ENCODE measurements around the gene RPL36AL. TPM values are rescaled to one million over a fixed set of nuclear protein-coding genes. Genes with fewer than 3 reads are reported as not detected.

The RPL36AL gene
- total RNA-seq, 1 donor from 2014 or later: 345 TPM

- FAIRE-seq (no peak), DNase-seq (ENCODE audit: low read depth) (peak; percentile 82)
- Histone ChIP-seq H3K27me3 (ENCODE audit: control insufficient read depth, insufficient read depth, low read length) (no peaks in the 10 kb centered on the region), H3K4me3 (ENCODE audit: low read depth, low read length) (peak overlapping the region; percentile 90), H3K36me3 (ENCODE audit: control insufficient read depth, insufficient read depth, low read length) (peaks cover 2% of the 10 kb centered on the region)
- peak; percentile 88 for TF ChIP-seq CTCF (IDR thresholded peaks at IDR 0.05; ENCODE audit: insufficient read depth, low read length, severe bottlenecking)
Observed at GRCh38 chr14:49633640-49634546, 13.5 kb upstream of the RPL36AL start.

GRCh38 chr14:49623941-49624839 is 3.8 kb upstream of the RPL36AL start:
- peaks cover 1% of the 10 kb centered on the region for H3K36me3 ChIP-seq (ENCODE audit: control insufficient read depth, insufficient read depth, low read length)
- FAIRE-seq (no peak), DNase-seq (ENCODE audit: low read depth) (peak; percentile 83)
- no peak for TF ChIP-seq CTCF (IDR thresholded peaks at IDR 0.05; ENCODE audit: insufficient read depth, low read length, severe bottlenecking)
- no peak overlapping the region for H3K4me3 ChIP-seq (ENCODE audit: low read depth, low read length)
- H3K27me3 ChIP-seq (ENCODE audit: control insufficient read depth, insufficient read depth, low read length): no peaks in the 10 kb centered on the region

- Histone ChIP-seq H3K27me3 (ENCODE audit: control insufficient read depth, insufficient read depth, low read length) (no peaks in the 10 kb centered on the region), H3K4me3 (ENCODE audit: low read depth, low read length) (no peak overlapping the region), H3K36me3 (ENCODE audit: control insufficient read depth, insufficient read depth, low read length) (peaks cover 1% of the 10 kb centered on the region)
- FAIRE-seq (no peak), DNase-seq (ENCODE audit: low read depth) (no peak)
- no peak for TF ChIP-seq CTCF (IDR thresholded peaks at IDR 0.05; ENCODE audit: insufficient read depth, low read length, severe bottlenecking)
Observed at GRCh38 chr14:49623387-49623786, 3.0 kb upstream of the RPL36AL start.

- Histone ChIP-seq H3K4me3 (ENCODE audit: low read depth, low read length) (peak overlapping the region; percentile 87), H3K27me3 (ENCODE audit: control insufficient read depth, insufficient read depth, low read length) (no peaks in the 10 kb centered on the region), H3K36me3 (ENCODE audit: control insufficient read depth, insufficient read depth, low read length) (peaks cover 1% of the 10 kb centered on the region)
- TF ChIP-seq CTCF (IDR thresholded peaks at IDR 0.05; ENCODE audit: insufficient read depth, low read length, severe bottlenecking): no peak
- FAIRE-seq (no peak), DNase-seq (ENCODE audit: low read depth) (no peak)
Observed at GRCh38 chr14:49622022-49622607, 1.7 kb upstream of the RPL36AL start.

GRCh38 chr14:49621114-49621881 is 872 bp upstream of the RPL36AL start:
- peaks cover 1% of the 10 kb centered on the region for H3K36me3 ChIP-seq (ENCODE audit: control insufficient read depth, insufficient read depth, low read length)
- no peak for TF ChIP-seq CTCF (IDR thresholded peaks at IDR 0.05; ENCODE audit: insufficient read depth, low read length, severe bottlenecking)
- peak overlapping the region; percentile 87 for H3K4me3 ChIP-seq (ENCODE audit: low read depth, low read length)
- no peak for FAIRE-seq
- H3K27me3 ChIP-seq (ENCODE audit: control insufficient read depth, insufficient read depth, low read length): no peaks in the 10 kb centered on the region
- DNase-seq (ENCODE audit: low read depth): no peak

Data from bronchial epithelial cell (primary cell).